Mesenteric fat pad (tissue), 1 donor: ENCODE results near the gene PLIN3. TPM values are rescaled to one million over a fixed set of nuclear protein-coding genes. Genes with fewer than 3 reads are reported as not detected.
"Not testable (repeated sequence)": the region's sequence is repeated elsewhere in the genome, so short reads cannot be mapped to it uniquely, and the experiment has no call there.

Experiments used
- DNase-seq: peaks from one replicate; pipeline ENCODE4 v3.0.0-alpha.2; 2020; ENCODE audit warnings: low spot score
- total RNA-seq: library from RNA; stranded (reverse); fragmentation: NEBNext Ultra II Directional; extraction: Animal tissue kit (Norgen Biotek cat#: 25700); gene quantifications from one replicate; pipeline ENCODE4 v1.2.1, GENCODE V29; 2021
- donor health status: DM: yes; HTN: yes; CAD: no.

The PLIN3 gene
- total RNA-seq, 1 donor from 2014 or later = 95.7 TPM

GRCh38 chr19:4849019-4849418 lies 18.4 kb downstream of the PLIN3 start:
- no peak for DNase-seq

GRCh38 chr19:4847190-4847973 lies 20.1 kb downstream of the PLIN3 start:
- DNase-seq = no peak

- DNase-seq = not testable (repeated sequence)
These were observed 21.5 kb downstream of the PLIN3 start for GRCh38 chr19:4845975-4846374.

- DNase-seq = no peak
These were observed 22.9 kb downstream of the PLIN3 start for GRCh38 chr19:4844348-4845179.

- no peak for DNase-seq
These were observed 23.9 kb downstream of the PLIN3 start for GRCh38 chr19:4843647-4843965.

GRCh38 chr19:4839192-4839591 lies 28.3 kb downstream of the PLIN3 start:
- no peak for DNase-seq

- no peak for DNase-seq
These were observed 34.7 kb downstream of the PLIN3 start for GRCh38 chr19:4832776-4833175.

GRCh38 chr19:4831979-4832340 lies 35.5 kb downstream of the PLIN3 start:
- not testable (repeated sequence) for DNase-seq

GRCh38 chr19:4831304-4831978 lies 36.0 kb downstream of the PLIN3 start, which contains the start of gene TICAM1:
TICAM1 (minus strand) TSS chr19:4831712; CDS start chr19:4818377, 13,335 bp downstream.
- peak; percentile 94 for DNase-seq

- no peak for DNase-seq
These were observed 36.6 kb downstream of the PLIN3 start for GRCh38 chr19:4830768-4831265.

GRCh38 chr19:4830332-4830731 lies 37.1 kb downstream of the PLIN3 start:
- DNase-seq = no peak

GRCh38 chr19:4829001-4829712 lies 38.3 kb downstream of the PLIN3 start:
- no peak for DNase-seq

GRCh38 chr19:4823577-4823976 lies 43.9 kb downstream of the PLIN3 start:
- DNase-seq = no peak

- not testable (repeated sequence) for DNase-seq
These were observed 45.1 kb downstream of the PLIN3 start for GRCh38 chr19:4822354-4822753.

- no peak for DNase-seq
These were observed 46.2 kb downstream of the PLIN3 start for GRCh38 chr19:4821265-4821664.

- DNase-seq = no peak
These were observed 49.8 kb downstream of the PLIN3 start for GRCh38 chr19:4817467-4818277.

GRCh38 chr19:4816950-4817278 lies 50.6 kb downstream of the PLIN3 start:
- no peak for DNase-seq

GRCh38 chr19:4816202-4816949 lies 51.1 kb downstream of the PLIN3 start:
- DNase-seq = no peak

- no peak for DNase-seq
These were observed 51.9 kb downstream of the PLIN3 start for GRCh38 chr19:4815426-4816201.
